ENCODE data around the gene P4HB.
"Not testable (repeated sequence)": the region's sequence is repeated elsewhere in the genome, so short reads cannot be mapped to it uniquely, and the experiment has no call there.

The P4HB gene

GRCh38 chr17:81846743-81847689 lies 13.3 kb downstream of the P4HB start:
- DNase-seq (ENCODE audit: low read depth in 2 of 2): no peak

- no peak for DNase-seq (ENCODE audit: low read depth in 2 of 2)
Observed at GRCh38 chr17:81845881-81846742, 14.2 kb downstream of the P4HB start.

DNA sequence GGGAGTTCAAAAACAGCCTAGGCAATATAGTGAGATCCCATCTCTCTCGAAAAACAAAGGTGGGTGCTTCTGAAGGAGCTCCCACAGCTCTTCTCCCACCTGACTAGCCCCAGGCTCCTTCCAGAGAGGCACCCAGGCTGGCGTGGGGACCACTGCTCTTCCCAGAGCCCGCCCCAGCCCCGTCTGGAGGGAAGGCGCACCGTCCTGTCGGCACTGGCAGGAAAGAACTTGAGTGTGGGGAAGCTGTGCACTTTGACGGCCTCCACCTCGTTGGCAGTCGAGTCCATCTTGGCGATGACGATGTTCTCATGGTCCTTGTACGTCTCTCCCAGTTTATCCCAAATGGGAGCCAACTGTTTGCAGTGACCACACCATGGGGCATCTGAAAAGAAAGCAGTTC lies 15.0 kb downstream of the P4HB start:
- no peak for DNase-seq (ENCODE audit: low read depth in 2 of 2)

- DNase-seq (ENCODE audit: low read depth in 2 of 2): no peak
Observed at GRCh38 chr17:81844887-81845286, 15.4 kb downstream of the P4HB start.

- no peak for DNase-seq (ENCODE audit: low read depth in 2 of 2)
Observed at GRCh38 chr17:81844327-81844851, 15.9 kb downstream of the P4HB start.

GRCh38 chr17:81843713-81844326 lies 16.5 kb downstream of the P4HB start:
- no peak for DNase-seq (ENCODE audit: low read depth in 2 of 2)

- DNase-seq (ENCODE audit: low read depth in 2 of 2): no peak
Observed at GRCh38 chr17:81842725-81843504, 17.4 kb downstream of the P4HB start.

GRCh38 chr17:81842378-81842724 lies 18.0 kb downstream of the P4HB start:
- no peak for DNase-seq (ENCODE audit: low read depth in 2 of 2)

DNA sequence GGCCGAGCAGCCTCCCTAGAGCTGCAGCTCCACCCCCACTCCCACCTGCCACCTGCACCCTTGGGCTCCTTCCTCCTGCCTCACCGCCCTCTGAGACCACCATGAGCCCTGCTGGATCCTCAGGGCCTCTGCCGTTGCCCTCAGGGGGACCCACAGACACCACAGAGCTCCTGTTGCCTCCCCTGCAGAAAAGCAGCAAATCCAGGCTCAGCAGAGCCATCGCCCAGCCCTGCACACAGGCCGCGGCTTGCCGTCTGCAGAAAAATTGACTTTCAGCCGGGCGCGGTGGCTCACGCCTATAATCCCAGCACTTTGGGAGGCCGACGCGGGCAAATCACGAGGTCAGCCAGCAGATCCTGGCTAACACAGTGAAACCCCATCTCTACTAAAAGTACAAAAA lies 18.5 kb downstream of the P4HB start:
- DNase-seq (ENCODE audit: low read depth in 2 of 2): no peak

DNA sequence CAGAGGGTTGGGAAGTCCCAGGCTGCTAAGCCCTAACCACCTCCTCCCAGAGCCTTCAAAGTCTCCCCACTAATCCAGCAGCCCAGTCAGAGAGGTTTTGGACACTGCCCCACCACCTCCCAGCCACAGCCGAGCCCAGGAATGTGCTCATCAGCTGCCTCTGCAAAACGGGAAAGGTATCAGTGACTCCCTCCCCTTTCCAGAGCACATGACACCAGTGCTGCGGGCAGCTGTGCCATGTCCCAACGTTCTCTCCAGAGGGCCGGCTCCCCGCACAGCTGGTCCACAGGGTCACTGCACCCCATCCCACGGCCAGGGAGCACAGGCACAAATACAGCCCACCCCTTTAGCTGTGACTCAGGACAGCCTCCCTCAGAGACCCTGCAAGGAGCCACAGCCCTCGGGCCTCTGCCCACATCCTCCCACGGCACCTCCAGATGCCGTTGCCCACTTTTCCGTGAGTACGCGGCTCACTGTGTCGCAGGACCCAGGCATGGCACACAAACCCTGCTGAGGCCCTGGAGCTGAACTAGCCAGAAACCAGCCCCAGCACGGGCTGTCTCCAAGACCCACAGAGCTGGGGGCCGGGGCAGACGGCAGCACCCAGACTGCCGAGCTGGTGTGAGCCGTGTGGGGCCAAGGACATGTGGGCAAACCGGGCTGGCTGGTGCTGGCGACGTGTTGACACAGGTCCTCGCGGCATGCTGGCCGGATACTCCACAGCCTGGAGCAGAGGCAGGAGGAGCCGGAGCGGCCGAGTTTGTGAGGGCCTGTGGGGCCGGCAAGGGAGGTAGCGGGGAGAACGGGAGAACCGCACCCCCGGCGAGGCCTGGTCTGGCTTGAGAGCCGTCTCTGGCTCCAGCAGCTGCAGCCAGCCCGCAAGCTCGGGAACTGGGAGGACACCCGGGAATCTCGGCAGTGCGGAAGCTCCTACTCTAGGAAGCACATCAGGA lies 19.2 kb downstream of the P4HB start:
- DNase-seq (ENCODE audit: low read depth in 2 of 2): no peak

DNA sequence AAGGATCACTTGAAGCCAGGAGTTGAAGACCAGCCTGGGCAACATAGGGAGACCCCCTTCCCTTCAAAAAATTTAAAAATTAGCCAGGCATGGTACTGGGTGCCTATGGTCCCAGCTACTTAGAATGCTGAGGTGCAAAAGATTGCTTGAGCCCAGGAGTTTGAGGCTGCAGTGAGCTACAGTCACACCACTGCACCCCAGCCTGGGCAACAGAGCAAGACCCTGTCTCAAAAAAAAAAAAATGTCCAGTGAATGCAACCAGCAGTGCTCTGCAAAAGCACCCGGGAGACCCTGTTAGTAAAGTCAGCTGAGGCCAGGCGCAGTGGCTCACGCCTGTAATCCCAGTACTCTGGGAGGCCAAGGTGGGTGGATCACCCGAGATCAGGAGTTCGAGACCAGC lies 20.3 kb downstream of the P4HB start:
- DNase-seq (ENCODE audit: low read depth in 2 of 2): not testable (repeated sequence)

GRCh38 chr17:81839301-81839700 lies 21.0 kb downstream of the P4HB start:
- no peak for DNase-seq (ENCODE audit: low read depth in 2 of 2)

- DNase-seq (ENCODE audit: low read depth in 2 of 2): no peak
Observed at GRCh38 chr17:81838753-81839255, 21.5 kb downstream of the P4HB start.

DNA sequence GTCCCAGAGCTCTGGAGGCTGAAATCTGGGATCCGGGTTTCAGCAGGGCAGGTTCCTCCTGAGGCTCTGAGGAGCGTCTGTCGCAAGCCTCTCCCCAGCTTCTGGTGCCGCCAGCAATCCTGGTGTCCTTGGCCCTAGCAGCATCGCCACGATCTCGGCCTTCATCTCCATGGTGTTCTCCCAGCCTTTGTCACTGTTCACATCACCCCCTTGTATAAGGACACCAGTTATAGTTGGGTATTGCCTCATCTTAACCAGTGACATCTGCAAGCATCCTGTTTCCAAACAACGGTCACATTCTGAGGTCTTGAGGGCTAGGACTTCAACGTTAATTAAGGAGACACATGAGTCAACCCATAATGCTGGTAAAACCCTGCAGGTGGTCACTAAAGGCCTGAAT lies 22.7 kb downstream of the P4HB start:
- DNase-seq (ENCODE audit: low read depth in 2 of 2): no peak

- DNase-seq (ENCODE audit: low read depth in 2 of 2): no peak
Observed at GRCh38 chr17:81834831-81835267, 25.5 kb downstream of the P4HB start, which contains the start of gene PPP1R27. Gene PPP1R27, minus strand, starts transcription at chr17:81835050. Its CDS starts 97 bp downstream, at chr17:81834953.

DNA sequence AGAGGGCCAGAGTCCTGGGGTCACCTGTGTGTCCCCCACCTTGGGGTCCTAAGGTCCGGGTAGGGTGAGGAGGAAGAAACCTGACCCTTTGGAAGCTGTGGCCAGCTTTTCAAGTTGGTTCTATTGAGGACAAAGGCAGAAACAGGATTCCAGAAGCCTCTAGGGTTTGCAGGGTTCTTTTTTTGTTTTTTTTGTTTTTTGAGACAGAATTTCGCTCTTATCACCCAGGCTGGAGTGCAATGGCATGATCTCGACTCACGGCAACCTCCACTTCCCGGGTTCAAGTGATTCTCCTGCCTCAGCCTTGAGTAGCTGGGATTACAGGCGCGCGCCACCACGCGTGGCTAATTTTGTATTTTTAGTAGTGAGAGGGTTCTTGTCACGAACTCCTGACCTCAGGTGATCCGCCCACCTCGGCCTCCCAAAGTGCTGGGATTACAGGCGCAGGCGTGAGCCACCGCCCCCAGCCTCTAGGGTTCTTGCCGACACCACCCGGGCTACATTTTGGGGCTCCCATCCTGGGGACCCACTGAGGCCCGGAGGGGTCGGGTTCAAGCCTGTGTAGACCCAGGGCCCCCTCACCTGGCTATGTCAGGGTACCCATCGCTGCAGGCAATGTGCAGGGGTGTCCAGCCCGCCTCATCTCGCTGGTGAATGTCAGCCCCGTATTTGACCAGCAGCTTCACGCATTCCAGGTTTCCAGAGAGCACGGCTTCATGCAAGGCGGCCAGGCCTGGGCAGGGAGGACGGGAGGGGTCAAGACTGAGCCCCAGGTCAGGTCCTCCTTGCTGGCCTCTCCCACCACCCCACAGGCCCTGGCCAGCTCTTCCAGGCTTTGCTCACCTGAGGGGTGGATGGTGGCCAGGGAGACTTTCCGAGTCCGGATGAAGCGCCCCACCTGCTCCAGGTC lies 26.2 kb downstream of the P4HB start:
- DNase-seq (ENCODE audit: low read depth in 2 of 2): no peak

DNA sequence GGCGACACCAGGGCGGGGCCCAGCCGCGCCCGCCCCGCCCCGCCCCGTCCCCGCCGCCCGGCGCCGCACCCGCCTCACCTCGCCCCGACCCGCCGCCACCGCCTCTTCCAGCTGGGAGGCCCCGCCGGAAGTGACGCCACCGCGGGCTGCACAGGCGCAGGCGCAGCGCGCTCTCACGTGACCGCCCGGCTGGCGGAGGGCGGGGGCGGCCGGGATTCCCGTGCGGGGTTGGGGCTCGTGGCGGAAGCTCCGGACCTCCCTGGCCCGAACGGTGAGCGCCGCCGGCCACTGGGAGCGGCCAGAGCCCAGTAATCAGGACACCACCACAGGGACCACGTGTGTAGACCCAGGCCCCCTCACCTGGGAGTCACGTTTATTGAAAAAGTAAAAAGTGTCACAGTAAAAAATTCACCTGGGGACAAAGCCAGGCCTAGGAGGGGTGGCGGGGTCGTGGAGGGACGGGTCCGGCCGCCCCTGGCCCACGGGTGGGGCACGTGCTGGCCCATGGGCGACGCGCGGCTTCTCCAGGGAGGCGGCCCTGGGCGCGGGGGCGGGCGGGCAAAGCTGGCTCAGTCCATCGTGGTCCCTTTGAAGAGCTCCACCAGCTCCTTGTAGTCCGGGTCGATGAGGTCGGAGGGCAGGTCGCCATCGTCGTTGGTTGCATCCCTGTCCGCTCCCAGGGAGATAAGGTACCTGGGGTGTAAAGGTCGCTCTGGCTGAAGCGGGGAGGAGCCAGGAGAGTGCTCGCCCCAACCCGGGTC lies 27.0 kb downstream of the P4HB start, which contains the start of gene MCRIP1:
TSS of gene MCRIP1 (minus strand) at position 132 of the 761 bp plus-strand sequence. CDS start 8,785 bp downstream, outside the sequence.
- peak; percentile 93 to 96 for DNase-seq (ENCODE audit: low read depth in 2 of 2)

All from activated CD4-positive, alpha-beta T cell treated with anti-CD3 and anti-CD28 coated beads for 24 hours (primary cell).